ENCODE results near the gene ZBTB20. TPM values are rescaled to one million over a fixed set of nuclear protein-coding genes. Genes with fewer than 3 reads are reported as not detected.

ZBTB20 gene
- total RNA-seq, 6 experiments from 2014 or later, result 36.7 to 59.4 (median 46.7) TPM

DNA sequence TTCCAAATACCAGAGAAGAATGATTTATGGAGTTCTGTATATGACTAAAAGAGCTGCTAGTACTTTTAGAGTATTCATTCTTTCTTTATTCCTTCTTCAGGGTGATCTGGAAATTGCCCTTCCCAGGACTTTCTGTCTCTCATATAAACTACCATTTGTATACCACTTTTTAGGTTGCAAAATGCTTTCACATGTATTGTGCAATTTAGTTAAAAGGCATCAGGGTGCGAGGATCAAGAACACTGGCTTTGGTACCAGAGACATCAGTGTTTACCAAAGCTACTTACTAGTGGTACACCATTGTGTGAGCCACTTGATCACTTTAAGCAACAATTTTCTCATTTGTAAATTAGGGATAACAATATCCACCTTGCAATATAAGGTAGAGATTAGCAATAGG is 601.9 kb downstream of the ZBTB20 start:
- TF ChIP-seq, protein P1, sequence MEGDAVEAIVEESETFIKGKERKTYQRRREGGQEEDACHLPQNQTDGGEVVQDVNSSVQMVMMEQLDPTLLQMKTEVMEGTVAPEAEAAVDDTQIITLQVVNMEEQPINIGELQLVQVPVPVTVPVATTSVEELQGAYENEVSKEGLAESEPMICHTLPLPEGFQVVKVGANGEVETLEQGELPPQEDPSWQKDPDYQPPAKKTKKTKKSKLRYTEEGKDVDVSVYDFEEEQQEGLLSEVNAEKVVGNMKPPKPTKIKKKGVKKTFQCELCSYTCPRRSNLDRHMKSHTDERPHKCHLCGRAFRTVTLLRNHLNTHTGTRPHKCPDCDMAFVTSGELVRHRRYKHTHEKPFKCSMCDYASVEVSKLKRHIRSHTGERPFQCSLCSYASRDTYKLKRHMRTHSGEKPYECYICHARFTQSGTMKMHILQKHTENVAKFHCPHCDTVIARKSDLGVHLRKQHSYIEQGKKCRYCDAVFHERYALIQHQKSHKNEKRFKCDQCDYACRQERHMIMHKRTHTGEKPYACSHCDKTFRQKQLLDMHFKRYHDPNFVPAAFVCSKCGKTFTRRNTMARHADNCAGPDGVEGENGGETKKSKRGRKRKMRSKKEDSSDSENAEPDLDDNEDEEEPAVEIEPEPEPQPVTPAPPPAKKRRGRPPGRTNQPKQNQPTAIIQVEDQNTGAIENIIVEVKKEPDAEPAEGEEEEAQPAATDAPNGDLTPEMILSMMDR (IDR thresholded peaks at IDR 0.05), result no peak
- no peak for TF ChIP-seq POLR2A (IDR thresholded peaks at IDR 0.05)
- no peak overlapping the region for H3K27ac ChIP-seq
- H3K36me3 ChIP-seq, result no peaks in the 10 kb centered on the region
- peak in 1 of 4 donors; percentile 26 for ATAC-seq
- no peaks in the 10 kb centered on the region for H3K9me3 ChIP-seq
- H3K4me3 ChIP-seq, result no peak overlapping the region
- H3K27me3 ChIP-seq, result no peaks in the 10 kb centered on the region
- intact Hi-C loops (cut with DNase I), result no loop called here
- 31% methylated on average over 1 of the region's 1 CpG for WGBS (ENCODE audit: insufficient coverage, low coverage, low lambda C conversion rate, missing lambda C conversion rate)
- DNase-seq, result no peak
- no peaks in the 10 kb centered on the region for H3K4me1 ChIP-seq

DNA sequence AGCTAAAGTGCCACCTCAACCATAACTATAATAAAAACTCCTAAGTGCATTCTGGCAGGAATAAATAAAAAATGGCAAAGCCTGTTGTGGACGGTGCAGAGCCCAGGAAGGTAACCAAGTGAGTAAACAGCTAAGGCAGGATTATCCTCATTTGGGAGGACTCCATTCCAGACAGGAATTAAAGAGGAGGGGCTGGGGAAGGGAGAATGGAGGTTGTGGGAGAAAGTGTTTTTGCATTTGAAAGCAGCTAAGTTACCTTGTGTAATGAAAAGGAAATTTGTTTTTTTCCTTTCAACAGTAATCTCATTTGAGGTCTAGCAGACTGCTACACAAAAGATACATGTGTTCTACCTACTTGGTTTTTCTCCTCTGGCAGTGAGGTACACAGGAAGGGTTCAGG is 604.7 kb downstream of the ZBTB20 start:
- WGBS (ENCODE audit: insufficient coverage, low coverage, low lambda C conversion rate, missing lambda C conversion rate), result 23% methylated on average over 1 of the region's 1 CpG

GRCh38 chr3:114539525-114539924 is 607.6 kb downstream of the ZBTB20 start:
- Histone ChIP-seq H3K27me3 (no peaks in the 10 kb centered on the region), H3K27ac (no peak overlapping the region), H3K4me1 (no peaks in the 10 kb centered on the region), H3K9me3 (no peaks in the 10 kb centered on the region), H3K36me3 (no peaks in the 10 kb centered on the region), H3K4me3 (no peak overlapping the region)
- no peak for DNase-seq
- no peak for ATAC-seq
- intact Hi-C loops (cut with DNase I), result no loop called here
- WGBS (ENCODE audit: insufficient coverage, low coverage, low lambda C conversion rate, missing lambda C conversion rate), result 83% methylated on average over 5 of the region's 5 CpGs
- TF ChIP-seq, protein P1 (IDR thresholded peaks at IDR 0.05), result no peak
- no peak for TF ChIP-seq POLR2A (IDR thresholded peaks at IDR 0.05)

More for the DNA sequence above, 604.7 kb downstream of the ZBTB20 start:
- Histone ChIP-seq H3K9me3 (no peaks in the 10 kb centered on the region), H3K4me1 (no peaks in the 10 kb centered on the region), H3K27ac (no peak overlapping the region), H3K4me3 (no peak overlapping the region), H3K27me3 (no peaks in the 10 kb centered on the region), H3K36me3 (no peaks in the 10 kb centered on the region)
- intact Hi-C loops (cut with DNase I), result no loop called here
- no peak for ATAC-seq
- no peak for DNase-seq
- TF ChIP-seq POLR2A (IDR thresholded peaks at IDR 0.05), result no peak

DNA sequence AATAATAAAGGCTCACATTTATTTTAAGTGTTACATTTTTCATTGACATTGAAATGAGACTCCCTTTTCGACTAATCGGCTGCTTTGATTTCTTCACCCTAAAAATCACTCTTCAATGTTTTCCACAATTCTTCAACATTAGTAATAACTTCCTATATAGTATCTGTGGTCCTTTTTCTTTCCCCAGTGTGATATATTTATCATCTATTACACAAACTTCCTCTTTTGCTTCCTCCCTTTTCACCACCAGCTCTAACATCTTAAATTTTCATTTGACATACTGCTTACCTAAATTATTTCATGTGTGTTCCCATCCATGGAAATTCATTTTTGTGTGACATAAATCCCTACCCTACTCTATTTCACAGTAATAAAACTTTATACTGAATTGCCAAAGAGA is 608.9 kb downstream of the ZBTB20 start:
- intact Hi-C loops (cut with DNase I), result no loop called here
- no peak for ATAC-seq
- H3K36me3 ChIP-seq, result no peaks in the 10 kb centered on the region
- no peak for DNase-seq
- TF ChIP-seq, protein P1 (IDR thresholded peaks at IDR 0.05), result no peak
- TF ChIP-seq POLR2A (IDR thresholded peaks at IDR 0.05), result no peak
- 70% methylated on average over 2 of the region's 2 CpGs for WGBS (ENCODE audit: insufficient coverage, low coverage, low lambda C conversion rate, missing lambda C conversion rate)
- no peaks in the 10 kb centered on the region for H3K4me1 ChIP-seq
- no peak overlapping the region for H3K27ac ChIP-seq
- H3K9me3 ChIP-seq, result no peaks in the 10 kb centered on the region
- no peak overlapping the region for H3K4me3 ChIP-seq
- H3K27me3 ChIP-seq, result no peaks in the 10 kb centered on the region

GRCh38 chr3:114528517-114528916 is 618.6 kb downstream of the ZBTB20 start:
- Histone ChIP-seq H3K9me3 (no peaks in the 10 kb centered on the region), H3K36me3 (peaks cover 0 to 6% (median 2%) of the 10 kb centered on the region in 4 donors), H3K27me3 (no peaks in the 10 kb centered on the region), H3K4me3 (no peak overlapping the region), H3K4me1 (no peaks in the 10 kb centered on the region), H3K27ac (no peak overlapping the region)
- TF ChIP-seq POLR2A (IDR thresholded peaks at IDR 0.05), result no peak
- TF ChIP-seq, protein P1 (IDR thresholded peaks at IDR 0.05), result no peak
- ATAC-seq, result peak in 3 of 4 donors; percentile 35 to 77 (median 38)
- 90% methylated on average over 3 of the region's 3 CpGs for WGBS (ENCODE audit: insufficient coverage, low coverage, low lambda C conversion rate, missing lambda C conversion rate)
- DNase-seq, result no peak
- intact Hi-C loops (cut with DNase I), result no loop called here

Measured in right lobe of liver (tissue), 6 donors.